ENCODE measurements around the gene RASGRP3.
"Not testable (repeated sequence)": the region's sequence is repeated elsewhere in the genome, so short reads cannot be mapped to it uniquely, and the experiment has no call there.

Gene RASGRP3, protein sequence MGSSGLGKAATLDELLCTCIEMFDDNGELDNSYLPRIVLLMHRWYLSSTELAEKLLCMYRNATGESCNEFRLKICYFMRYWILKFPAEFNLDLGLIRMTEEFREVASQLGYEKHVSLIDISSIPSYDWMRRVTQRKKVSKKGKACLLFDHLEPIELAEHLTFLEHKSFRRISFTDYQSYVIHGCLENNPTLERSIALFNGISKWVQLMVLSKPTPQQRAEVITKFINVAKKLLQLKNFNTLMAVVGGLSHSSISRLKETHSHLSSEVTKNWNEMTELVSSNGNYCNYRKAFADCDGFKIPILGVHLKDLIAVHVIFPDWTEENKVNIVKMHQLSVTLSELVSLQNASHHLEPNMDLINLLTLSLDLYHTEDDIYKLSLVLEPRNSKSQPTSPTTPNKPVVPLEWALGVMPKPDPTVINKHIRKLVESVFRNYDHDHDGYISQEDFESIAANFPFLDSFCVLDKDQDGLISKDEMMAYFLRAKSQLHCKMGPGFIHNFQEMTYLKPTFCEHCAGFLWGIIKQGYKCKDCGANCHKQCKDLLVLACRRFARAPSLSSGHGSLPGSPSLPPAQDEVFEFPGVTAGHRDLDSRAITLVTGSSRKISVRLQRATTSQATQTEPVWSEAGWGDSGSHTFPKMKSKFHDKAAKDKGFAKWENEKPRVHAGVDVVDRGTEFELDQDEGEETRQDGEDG

DNA sequence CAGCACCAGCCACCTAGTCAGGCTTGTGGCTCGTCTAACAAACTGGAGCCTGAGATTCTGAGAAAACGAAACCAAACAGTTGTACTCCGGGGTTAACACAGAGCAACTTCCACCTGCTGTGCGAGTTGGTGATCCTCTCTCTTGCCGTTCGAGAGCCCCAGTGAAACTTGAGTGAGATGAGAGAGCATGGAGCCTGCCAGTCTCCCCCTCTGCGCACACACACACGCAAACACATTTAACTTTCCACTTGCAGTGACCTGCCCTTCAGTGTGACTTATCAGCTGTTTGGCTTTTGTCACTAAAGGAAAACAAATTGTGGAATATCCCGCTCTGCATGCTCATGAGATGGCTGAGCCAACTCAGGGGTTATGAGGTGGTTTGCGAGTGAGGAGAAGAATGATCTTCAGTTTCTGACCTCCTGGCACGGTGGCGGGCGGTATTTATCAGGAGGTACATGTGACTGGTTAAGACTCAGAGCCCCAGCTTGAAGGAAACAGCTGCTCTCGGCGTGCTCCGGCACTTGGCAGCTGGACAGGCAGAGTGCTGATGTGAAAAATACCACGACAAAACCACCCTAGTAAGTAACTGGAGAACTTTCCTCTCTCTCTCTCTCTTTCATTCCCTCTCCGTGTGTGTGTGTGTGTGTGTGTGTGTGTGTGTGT lies at the start of gene RASGRP3:
RASGRP3 (plus strand) TSS at position 519 of the 662 bp plus-strand sequence. CDS start 38,488 bp downstream, outside the sequence.
- peak; percentile 73 to 76 for DNase-seq

DNA sequence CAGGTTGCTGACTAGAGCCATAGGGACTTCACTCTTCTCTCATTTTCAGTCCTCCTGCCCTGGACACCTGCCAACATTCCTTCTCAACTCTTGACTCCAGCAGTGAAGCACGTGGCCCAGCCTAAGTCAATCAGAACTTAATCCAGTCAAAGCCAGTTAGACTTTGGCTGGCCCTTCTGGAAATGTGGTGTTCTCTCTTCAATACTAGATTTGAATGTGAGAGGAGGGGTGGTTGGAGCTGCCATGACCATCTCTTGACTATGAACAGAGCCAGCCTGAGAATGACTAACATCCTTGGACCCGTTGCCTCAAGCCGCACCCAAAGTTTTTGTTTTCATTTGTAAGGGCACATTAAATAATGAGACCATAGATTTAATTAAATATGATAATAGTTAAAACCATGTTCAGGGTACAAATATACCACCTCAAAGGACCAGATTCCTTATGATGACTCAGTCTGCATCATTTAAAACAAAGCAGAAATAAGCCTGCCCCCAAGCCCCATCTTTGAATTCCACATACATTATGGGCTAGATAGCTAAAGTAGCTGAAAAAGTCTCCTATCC lies 49.7 kb upstream of the RASGRP3 start:
- no peak for DNase-seq

DNA sequence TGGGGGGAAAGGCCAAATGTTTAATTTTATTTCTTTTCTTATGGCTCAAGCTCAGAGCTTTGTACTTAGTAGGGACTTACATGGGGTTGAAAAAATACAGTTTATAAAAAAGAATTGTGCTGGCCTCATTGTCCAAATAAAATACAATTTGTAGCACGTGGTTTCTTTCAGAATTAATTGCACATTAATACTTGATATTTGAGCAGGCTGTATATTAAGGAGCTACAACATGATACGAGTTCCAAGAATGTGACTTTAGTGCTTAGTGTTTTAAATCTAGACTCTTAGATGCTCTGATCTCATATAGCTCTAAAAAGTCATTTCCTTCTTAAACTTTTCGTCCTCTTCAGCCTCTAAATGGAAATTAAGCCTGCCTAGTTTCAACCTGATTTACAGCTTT lies 46.4 kb upstream of the RASGRP3 start:
- DNase-seq, result no peak

DNA sequence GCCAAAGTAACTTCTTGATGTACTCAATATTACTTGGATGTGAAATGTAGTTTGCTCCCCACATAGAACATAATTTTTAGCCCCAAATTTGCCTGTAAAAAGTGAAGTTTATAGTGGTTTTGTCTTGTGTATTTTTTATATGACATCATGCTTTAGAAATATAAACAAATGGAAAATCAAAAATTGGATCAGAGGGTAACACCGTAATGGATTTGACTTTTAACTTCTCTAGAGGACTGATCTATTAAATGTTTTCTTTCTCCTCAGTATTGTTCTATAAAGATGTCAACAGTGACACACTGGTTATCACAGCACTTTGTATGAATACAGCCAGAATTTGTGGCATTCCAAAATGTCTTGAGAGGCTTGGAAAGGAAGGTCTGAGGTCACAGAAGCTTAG lies 45.6 kb upstream of the RASGRP3 start:
- no peak for DNase-seq

DNA sequence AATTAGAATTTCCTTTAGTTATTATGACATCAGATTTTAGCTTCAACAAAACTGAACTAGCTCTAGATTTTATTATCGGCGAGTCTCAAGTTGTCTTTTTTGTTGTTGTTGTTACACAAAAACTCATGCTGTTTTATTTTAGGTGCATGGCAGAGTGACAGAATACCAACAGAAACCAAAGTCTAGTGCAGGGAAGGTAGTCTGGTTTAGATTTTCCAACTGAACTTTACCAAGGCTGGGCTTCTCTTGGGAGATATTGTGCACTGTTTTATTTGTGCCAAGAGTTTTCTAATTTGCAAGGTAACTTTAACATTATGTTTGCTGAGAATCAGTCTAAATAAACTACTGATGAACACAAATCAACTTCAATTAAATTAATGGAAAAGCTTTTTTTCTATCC lies 43.6 kb upstream of the RASGRP3 start:
- no peak for DNase-seq

DNA sequence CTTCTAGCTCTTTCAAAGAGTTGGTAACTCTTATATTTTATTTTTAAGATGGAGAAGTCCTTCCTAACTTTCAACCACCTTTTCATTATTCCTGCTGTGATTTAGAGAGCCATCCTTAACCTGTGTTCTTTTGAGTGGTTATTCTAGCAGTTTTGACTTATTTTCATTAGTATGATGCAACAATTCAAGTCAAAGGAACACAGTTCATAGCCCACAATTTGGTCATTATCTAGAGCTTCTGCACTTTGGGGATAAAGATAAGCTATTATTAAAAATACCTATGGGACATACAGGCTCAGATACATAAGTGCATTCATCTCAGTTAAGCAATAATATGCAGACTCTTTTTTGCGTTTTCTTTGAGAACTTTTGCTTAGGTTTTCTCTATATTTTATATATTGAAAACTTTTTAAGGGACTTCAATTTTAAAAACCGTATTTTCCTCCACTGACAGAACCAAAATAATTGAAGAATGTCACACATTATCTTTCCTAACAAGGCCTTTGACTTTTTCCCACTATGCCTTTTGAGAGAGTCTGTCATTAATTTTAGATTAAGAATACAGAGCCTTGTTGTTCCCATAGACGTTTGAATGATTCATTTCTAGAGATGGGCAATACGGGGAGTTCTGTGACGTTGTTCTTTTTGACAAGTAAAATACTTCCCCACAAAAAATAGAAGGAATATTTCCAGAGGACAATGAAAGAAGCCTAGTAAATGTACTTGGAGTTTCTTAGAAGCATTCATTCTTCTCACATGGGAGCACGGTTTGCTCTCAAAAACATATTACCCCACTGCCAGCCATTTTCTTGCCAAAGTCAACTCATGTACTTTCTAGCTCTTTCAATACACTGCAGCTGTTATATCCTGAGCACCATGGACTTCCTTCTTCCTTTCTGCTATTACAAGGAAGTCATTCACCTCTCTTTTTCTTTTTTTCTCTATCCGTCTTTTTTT lies 42.9 kb upstream of the RASGRP3 start:
- no peak for DNase-seq

DNA sequence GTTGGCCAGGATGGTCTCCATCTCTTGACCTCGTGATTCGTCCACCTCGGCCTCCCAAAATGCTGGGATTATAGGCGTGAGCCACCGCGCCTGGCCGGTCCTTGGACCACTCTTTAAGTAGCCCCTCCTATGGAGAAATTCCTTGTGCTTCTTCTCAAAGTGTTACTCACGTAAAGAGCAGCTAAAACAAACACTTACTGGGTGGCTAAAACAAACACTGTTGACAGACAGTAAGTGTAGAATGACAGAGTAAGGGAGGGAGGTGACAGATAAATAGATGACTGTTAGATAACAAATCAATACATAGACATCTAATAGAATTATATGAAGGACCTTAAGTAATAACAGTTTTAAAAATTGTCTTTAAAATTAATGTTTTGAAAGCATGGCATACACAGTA lies 40.9 kb upstream of the RASGRP3 start:
- DNase-seq, result no peak

DNA sequence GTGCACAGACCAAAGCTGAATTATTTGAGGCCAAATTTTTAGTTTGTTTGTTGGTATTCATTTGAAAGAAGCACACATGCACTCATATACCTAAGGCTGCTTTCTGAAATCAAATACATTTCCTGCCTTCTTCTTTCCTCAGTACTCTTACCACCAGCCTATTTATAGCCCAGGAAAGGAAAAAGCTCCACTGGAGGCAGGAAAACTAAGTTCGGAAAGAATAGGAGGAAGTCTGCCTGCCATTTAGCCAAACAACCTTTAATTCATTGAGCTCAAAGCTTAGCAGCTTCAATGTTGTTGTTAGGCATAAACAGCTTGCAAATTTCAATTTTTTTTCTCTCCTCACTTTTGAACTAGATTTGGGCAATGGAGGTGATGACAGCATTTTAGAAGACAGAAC lies 40.4 kb upstream of the RASGRP3 start:
- no peak for DNase-seq

DNA sequence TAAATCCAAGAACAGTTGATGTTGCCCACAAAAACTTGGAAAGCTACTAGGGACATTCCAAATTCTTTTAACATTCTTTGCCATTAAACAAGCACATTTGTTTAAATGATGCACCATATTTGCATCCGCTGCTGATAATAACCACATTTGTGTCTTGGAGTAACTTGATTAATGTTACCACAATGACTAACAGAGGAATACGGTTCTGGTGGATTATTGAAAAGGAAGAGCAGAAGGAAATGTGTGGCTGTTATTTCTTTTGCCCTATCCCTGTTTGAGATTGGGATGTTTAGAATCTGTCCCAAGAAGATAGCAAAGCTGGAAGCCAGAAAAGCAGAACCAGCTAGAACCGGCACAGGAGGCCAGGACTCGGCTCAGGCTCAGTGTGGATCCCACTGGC lies 39.2 kb upstream of the RASGRP3 start:
- DNase-seq, result no peak

DNA sequence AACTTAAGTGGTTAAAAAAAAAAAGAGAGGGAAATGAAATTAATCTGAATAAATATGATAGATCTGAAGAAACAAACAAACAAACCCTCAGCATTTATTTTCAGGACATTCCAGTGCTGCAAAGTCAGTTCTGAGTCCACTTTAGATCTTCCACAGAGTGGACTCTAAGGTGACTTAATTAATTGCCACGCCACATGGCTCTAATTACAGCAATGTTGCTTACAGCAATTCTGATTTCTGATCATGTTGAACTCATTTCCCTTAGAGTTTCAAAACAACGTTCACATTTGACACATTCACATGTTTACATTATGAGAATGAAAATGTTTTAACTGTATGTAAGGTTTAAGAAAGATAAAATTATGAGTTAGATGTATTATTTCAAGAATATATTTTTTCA lies 38.6 kb upstream of the RASGRP3 start:
- DNase-seq, result no peak

DNA sequence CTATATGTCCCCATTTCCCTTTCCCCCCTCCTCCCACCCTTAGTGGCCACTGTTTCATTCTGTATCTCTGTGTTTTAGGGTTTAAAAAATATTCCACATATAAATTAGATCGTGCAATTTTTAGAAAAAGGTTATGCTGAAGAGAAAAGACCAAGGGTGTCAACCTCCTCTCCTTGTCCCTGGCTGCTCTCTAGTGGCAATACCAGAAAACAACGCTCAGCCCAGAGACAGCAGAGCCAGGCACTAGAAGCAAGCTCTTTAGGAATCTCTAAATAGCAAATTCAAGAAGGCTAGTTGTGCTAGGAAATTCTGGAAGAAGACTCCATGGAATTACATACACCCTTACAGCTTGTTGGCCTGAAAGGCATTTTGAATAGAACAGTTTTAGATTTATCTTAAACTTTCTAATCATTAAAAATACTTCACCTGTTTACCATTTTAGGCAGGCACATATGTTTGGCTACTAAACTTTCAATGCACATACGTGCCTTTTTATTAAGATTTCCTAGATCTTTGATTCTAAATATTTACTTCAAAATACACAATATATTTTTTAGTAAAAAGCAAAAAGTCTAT lies 35.1 kb upstream of the RASGRP3 start:
- DNase-seq, result peak; percentile 63 to 64

DNA sequence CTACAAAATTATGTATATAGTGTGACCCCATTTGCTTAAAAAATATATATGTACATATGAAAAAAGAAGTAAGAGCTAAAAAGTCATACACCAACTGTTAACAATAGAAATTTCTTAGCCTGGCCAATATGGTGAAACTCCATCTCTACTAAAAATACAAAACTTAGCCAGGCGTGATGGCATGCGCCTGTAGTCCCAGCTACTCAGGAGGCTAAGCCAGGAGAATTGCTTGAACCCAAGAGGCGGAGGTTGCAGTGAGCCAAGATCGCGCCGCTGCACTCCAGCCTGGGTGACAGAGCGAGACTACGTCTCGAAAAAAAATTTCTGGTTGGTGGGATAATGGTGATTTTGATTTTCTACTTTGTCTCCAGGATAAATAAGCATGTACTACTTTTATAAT lies 34.4 kb upstream of the RASGRP3 start:
- not testable (repeated sequence) for DNase-seq

DNA sequence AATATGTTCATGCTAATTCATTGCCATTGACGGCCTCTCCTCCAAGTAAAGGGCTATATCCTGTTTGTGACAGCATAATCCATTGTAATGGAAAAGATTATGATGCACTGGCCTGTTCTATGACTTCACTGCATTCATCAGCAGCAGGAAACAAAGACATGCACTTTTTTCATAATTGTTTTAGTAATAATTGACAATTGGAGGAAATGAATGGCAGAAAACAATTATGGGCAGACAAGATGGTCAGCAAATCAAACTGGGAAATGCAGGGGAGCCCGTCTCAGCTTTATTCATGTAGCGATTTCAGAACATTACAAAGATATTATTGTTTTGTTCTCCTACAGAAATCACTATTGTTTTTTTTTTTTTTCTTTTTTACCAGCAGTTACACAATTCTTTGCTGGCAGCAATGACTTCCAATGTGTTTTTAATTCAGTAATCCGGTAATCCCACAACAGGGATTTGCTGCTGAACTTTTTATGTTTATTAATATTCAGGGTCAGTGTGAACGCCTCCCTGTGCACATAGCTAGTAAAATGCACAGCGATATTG lies 33.8 kb upstream of the RASGRP3 start:
- DNase-seq, result no peak

DNA sequence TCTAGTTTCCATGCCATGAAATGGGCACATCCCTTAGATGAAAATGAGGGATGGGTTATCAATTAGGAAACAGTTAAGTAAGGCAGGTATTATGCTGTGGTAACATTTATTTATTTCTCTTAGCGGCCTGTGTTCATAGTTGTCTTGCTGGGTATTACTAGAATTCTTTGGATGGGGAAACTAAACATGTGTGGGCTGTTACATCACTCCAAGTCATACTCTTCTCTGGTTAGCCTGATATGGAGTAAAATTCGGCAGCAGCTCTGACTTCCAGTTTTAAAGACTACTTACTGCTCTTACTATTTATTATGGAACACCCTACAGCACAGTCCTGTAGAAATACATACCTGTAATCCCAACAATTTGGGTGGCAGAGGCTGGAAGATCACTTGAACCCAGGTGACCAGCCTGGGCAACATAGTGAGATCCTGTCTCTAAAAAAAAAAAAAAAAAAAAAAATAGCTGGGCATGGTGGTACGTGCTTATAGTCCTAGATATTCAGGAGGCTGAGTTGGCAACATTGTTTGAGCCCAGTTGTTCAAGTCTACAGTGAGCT lies 33.1 kb upstream of the RASGRP3 start:
- no peak for DNase-seq

DNA sequence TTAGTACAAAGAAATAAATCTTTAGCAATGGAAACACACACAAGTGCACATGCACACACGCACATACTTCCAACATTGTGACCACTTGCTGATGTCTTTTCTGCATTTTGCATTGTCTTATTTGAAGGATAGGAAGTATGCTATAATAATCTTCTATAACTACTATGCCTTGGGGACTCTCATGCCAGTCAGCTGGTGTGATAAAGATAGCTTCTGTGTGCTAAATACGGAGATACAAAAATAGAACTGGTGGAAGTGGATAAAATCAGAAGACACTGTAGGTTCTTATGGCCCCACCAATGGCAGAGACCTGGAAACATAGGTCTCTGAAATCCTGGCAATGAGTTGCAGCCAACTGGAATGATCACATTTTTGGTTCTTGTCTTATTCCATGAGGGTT lies 31.5 kb upstream of the RASGRP3 start:
- no peak for DNase-seq

DNA sequence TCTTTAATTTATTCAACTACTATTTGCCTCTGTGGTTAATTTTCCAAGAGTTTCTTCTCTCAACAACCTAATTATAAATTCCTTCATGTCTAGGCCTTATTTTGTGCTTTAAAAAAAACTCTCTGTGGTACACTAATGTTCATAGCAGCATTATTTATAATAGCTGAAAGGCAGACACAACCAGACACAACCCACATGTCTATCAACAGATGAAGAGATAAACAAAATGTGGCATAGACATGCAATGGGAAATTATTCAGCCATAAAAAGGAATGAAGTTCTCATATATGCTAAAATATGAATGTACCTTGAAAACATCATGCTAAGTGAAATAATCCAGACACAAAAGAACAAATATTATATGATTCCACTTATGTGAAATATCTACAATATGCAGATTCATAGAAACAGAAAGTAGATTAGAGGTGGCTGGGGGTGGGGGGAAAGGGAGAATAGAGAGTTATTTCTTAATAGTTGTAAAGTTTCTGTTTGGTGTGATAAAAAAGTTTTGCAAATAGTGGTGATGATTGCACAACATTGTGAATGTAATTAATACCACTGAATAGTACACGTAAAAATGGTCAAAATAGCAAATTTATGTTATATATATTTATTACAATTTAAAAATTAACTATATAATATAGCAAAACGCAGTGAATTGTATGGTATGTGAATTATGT lies 28.1 kb upstream of the RASGRP3 start:
- no peak for DNase-seq

DNA sequence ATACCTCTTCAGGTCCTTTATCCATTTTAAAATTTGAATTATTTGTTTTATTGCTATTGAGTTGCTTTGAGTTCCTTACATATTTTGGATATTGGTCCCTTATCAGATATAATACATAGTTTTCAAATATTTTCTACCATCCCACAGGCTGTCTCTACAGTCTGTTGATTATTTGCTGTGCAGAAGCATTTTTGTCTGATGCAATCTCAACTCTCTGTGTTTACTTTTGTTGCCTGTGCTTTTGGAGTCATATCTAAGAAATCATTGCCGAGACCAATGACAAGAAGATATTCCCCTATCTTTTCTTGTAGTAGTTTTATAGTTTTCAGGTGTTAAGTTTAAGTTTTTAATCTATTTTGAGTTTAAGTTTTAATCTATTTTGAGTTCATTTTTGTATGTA lies 25.2 kb upstream of the RASGRP3 start:
- no peak for DNase-seq

DNA sequence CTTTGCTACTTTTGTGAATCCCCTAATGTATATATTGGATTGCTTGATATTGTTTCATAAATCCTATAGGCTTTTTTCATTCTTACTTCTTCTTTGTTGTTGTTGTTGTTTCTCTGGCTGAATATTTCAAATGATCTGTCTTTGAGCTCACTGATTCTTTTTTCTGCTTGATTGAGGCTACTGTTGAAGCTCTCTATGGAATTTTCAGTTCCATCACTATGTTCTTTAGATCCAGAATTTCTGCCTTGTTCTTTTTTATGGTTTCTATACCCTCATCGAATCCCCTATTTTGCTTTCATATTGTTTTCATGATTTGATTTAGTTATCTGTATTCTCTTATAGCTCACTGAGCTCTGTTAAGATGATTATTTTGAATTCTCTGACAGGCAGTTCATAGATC lies 24.6 kb upstream of the RASGRP3 start:
- no peak for DNase-seq

DNA sequence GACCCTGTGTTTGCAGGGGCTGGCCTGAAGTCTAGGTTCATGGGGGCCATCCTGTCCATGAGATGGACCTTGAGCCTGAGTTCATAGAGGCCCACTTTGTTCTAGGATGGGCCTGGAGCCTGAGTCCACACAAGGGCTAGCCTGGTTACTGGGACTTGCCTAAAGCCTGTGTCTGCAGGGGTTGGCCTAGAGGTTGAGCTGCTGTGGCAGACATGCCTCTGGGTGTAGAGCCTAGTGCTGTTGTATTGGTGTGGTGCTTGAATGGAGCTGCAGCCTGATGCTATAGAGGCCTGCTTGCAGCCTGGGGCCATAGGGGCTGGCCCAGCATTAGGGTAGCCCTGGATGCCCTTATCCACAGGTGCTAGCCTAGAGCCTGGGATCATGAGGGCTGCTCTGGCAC lies 23.9 kb upstream of the RASGRP3 start:
- DNase-seq, result no peak

DNA sequence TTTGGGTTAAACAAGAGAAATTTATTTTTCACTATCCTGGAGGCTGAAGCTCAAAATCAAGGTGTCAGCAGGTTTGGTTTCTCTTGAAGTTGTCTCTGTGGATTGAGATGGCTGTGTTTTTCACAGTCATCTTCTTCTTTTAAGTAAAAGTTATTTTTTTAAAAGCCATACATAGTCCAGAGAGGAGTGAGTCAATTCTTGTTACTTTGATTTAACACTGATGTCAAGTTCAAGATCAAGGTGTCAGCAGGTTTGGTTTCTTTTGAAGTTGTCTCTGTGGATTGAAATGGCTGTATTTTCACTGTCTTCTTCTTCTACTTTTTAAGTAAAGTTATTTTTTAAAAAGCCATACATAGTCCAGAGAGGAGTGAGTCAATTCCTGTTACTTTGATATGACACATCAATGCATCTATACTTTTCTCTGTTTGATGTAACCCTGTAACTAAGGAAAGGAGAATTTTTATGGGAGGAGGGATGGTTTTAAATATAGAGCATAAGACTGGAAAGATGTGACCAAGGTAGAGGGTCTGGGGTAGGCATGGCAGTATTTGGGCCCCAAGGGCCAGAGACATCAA lies 22.5 kb upstream of the RASGRP3 start:
- DNase-seq, result no peak
